OCI-LY1 (cell line): ENCODE results near the gene CACNB3.

Experiments
- H2AFZ ChIP-seq: fragments of 200-600 bp; sonication (generic), shearing (Covaris generic); 2 replicates; pipeline ENCODE4 v1.6.0; 2014; ENCODE audit warnings: antibody characterized with exemption, mild to moderate bottlenecking, low read length
- H3F3A ChIP-seq: fragments of 200-600 bp; sonication (generic), shearing (Covaris generic); 2 replicates; pipeline ENCODE4 v1.6.0; 2014; ENCODE audit warnings: mild to moderate bottlenecking, antibody characterized with exemption, low read length, moderate library complexity; ENCODE audit not compliant: insufficient read depth
- H3K27ac ChIP-seq: fragments of 200-600 bp; sonication (generic); 2 replicates; pipeline ENCODE4 v1.5.1; 2014; ENCODE audit warnings: low read length, mixed run types, mild to moderate bottlenecking, low read depth; ENCODE audit not compliant: poor library complexity, severe bottlenecking
- H3K27me3 ChIP-seq: fragments of 200-600 bp; sonication (generic); 2 replicates; pipeline ENCODE4 v1.6.0; 2014; ENCODE audit warnings: antibody characterized with exemption, mild to moderate bottlenecking, low read length, moderate library complexity; ENCODE audit not compliant: insufficient read depth
- H3K36me3 ChIP-seq: fragments of 200-600 bp; sonication (generic); 2 replicates; pipeline ENCODE4 v1.6.1; 2014; ENCODE audit warnings: mild to moderate bottlenecking, antibody characterized with exemption, low read length, moderate library complexity, mixed read lengths; ENCODE audit not compliant: insufficient read depth
- H3K4me1 ChIP-seq: fragments of 200-600 bp; sonication (generic); 2 replicates; pipeline ENCODE4 v1.5.1; 2014; ENCODE audit warnings: mild to moderate bottlenecking, low read length, moderate library complexity; ENCODE audit not compliant: insufficient read depth, severe bottlenecking
- H3K4me2 ChIP-seq: fragments of 200-600 bp; sonication (generic), shearing (Covaris generic); 2 replicates; pipeline ENCODE4 v1.6.1; 2014; ENCODE audit warnings: low read length
- H3K4me3 ChIP-seq: fragments of 200-600 bp; sonication (generic); 2 replicates; pipeline ENCODE4 v1.5.1; 2014; ENCODE audit warnings: low read length, low read depth, mild to moderate bottlenecking, mixed read lengths; ENCODE audit not compliant: poor library complexity, severe bottlenecking
- H3K79me2 ChIP-seq: fragments of 200-600 bp; shearing (Covaris generic); 2 replicates; pipeline ENCODE4 v1.6.1; 2016; ENCODE audit warnings: mixed run types, low read length, mixed read lengths; ENCODE audit not compliant: insufficient read depth
- H3K9ac ChIP-seq: fragments of 200-600 bp; sonication (generic), shearing (Covaris generic); 2 replicates; pipeline ENCODE4 v1.6.1; 2014; ENCODE audit warnings: mild to moderate bottlenecking, low read length, mixed read lengths
- H3K9me2 ChIP-seq: fragments of 200-600 bp; sonication (generic), shearing (Covaris generic); 2 replicates; pipeline ENCODE4 v1.6.1; 2014; ENCODE audit warnings: low read depth, mild to moderate bottlenecking, low read length, mixed read lengths
- H3K9me3 ChIP-seq: fragments of 200-600 bp; shearing (Covaris generic); 2 replicates; pipeline ENCODE4 v1.6.1; 2014; ENCODE audit warnings: low read length, mixed read lengths
- H4K20me1 ChIP-seq: fragments of 200-600 bp; sonication (generic), shearing (Covaris generic); 2 replicates; pipeline ENCODE4 v1.6.0; 2016; ENCODE audit warnings: mild to moderate bottlenecking, low read length; ENCODE audit not compliant: insufficient read depth
- EZH2 ChIP-seq: fragments of 200-600 bp; sonication (generic), shearing (Covaris generic); IDR thresholded peaks from 2 replicates; pipeline ENCODE4 v1.8.0; 2017; ENCODE audit warnings: borderline replicate concordance, mixed run types, mild to moderate bottlenecking, antibody characterized with exemption, low read length, moderate library complexity, mixed read lengths
- TF ChIP-seq, protein P1 (sequence below): fragments of 200-600 bp; sonication (generic), shearing (Covaris generic); IDR thresholded peaks from 2 replicates; pipeline ENCODE4 v1.5.1; 2017; ENCODE audit warnings: mild to moderate bottlenecking, antibody characterized with exemption, low read length, moderate library complexity, mixed read lengths

The CACNB3 gene

DNA sequence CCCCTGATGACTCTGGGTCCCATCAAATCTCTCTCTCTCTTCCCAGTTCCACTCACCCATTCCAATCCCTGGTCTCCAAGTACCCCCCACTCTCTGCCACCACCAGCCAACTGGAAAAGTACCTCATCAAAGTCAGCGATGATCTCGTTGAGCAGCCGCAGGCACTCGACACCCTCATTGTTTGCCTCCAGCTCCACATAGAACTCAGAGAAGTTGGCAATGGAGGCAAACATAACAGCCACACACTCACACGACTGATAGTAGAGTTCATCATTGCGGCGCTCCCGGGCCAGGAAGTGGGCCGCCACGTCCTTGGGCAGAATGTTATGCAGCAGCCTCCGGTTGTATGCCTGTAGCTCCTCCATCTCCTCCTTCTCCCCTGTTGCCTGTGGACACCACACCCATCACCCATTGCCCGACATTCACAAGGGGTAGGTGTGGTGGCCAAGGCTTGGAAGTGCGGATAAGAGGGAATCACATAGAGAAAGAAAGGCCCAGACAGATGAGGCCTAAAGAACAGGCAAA, 46.6 kb upstream of the CACNB3 start:
- no peaks in the 10 kb centered on the region for H3K36me3 ChIP-seq
- H3K9ac ChIP-seq = no peak overlapping the region
- no peaks in the 10 kb centered on the region; the same call in 1 of the 2 replicates for H3K27me3 ChIP-seq
- no peak overlapping the region for H3K4me3 ChIP-seq
- H3K9me2 ChIP-seq = no peaks in the 10 kb centered on the region
- no peaks in the 10 kb centered on the region for H3K9me3 ChIP-seq
- H2AFZ ChIP-seq = no peak overlapping the region
- H3K4me2 ChIP-seq = no peak overlapping the region
- no peaks in the 10 kb centered on the region for H3K79me2 ChIP-seq
- TF ChIP-seq EZH2 = no peak
- TF ChIP-seq, protein P1, sequence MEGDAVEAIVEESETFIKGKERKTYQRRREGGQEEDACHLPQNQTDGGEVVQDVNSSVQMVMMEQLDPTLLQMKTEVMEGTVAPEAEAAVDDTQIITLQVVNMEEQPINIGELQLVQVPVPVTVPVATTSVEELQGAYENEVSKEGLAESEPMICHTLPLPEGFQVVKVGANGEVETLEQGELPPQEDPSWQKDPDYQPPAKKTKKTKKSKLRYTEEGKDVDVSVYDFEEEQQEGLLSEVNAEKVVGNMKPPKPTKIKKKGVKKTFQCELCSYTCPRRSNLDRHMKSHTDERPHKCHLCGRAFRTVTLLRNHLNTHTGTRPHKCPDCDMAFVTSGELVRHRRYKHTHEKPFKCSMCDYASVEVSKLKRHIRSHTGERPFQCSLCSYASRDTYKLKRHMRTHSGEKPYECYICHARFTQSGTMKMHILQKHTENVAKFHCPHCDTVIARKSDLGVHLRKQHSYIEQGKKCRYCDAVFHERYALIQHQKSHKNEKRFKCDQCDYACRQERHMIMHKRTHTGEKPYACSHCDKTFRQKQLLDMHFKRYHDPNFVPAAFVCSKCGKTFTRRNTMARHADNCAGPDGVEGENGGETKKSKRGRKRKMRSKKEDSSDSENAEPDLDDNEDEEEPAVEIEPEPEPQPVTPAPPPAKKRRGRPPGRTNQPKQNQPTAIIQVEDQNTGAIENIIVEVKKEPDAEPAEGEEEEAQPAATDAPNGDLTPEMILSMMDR = no peak
- H3F3A ChIP-seq = no peaks in the 10 kb centered on the region
- H3K4me1 ChIP-seq = no peaks in the 10 kb centered on the region
- no peaks in the 10 kb centered on the region for H4K20me1 ChIP-seq
- H3K27ac ChIP-seq = no peak overlapping the region

DNA sequence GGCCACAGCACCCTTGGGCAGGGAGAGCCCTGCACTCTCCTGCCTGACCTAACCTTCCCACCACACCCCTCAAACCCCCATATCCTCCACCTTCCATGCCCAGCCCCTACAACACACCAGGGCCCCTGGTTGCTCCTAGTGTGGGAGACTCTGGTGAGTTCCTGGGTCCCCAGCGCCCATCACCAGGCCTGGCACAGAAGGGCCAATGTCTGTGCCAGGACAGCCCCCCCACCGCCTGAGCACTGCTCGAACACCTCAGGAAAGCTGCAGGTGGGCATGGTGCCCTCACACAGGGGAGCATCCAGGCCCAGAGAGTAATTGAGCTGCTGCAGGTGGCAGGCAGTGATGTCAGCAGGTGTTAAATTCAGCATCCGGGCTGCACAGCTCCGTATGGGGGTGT, 44.6 kb upstream of the CACNB3 start:
- no peak overlapping the region for H2AFZ ChIP-seq
- H3F3A ChIP-seq = no peaks in the 10 kb centered on the region
- no peaks in the 10 kb centered on the region; the same call in 1 of the 2 replicates for H3K27me3 ChIP-seq
- no peaks in the 10 kb centered on the region for H3K79me2 ChIP-seq
- H3K36me3 ChIP-seq = no peaks in the 10 kb centered on the region
- no peak overlapping the region for H3K4me3 ChIP-seq
- no peak overlapping the region for H3K4me2 ChIP-seq
- no peaks in the 10 kb centered on the region for H3K9me3 ChIP-seq
- no peaks in the 10 kb centered on the region for H3K9me2 ChIP-seq
- H3K27ac ChIP-seq = no peak overlapping the region
- no peaks in the 10 kb centered on the region for H3K4me1 ChIP-seq
- H3K9ac ChIP-seq = no peak overlapping the region
- TF ChIP-seq, protein P1 = no peak
- TF ChIP-seq EZH2 = no peak
- H4K20me1 ChIP-seq = no peaks in the 10 kb centered on the region

GRCh38 chr12:48774516-48774915, 43.8 kb upstream of the CACNB3 start:
- Histone ChIP-seq H3F3A (no peaks in the 10 kb centered on the region), H3K9me3 (no peaks in the 10 kb centered on the region), H3K27me3 (peaks cover 2% of the 10 kb centered on the region; the same call in 1 of the 2 replicates), H3K4me2 (no peak overlapping the region), H3K36me3 (no peaks in the 10 kb centered on the region), H3K4me3 (no peak overlapping the region), H3K4me1 (no peaks in the 10 kb centered on the region), H4K20me1 (no peaks in the 10 kb centered on the region), H3K79me2 (no peaks in the 10 kb centered on the region), H3K27ac (no peak overlapping the region), H3K9ac (no peak overlapping the region), H3K9me2 (no peaks in the 10 kb centered on the region), H2AFZ (no peak overlapping the region)
- TF ChIP-seq EZH2 = no peak
- TF ChIP-seq, protein P1 = no peak
